Activated naive CD8-positive, alpha-beta T cell (primary cell): Measurements from ENCODE around the gene CAMTA1.

Experiments
- H3K27ac Mint-ChIP-seq: one replicate; pipeline ENCODE4 v1.8.0; 2021; ENCODE audit warnings: mixed read lengths
- H3K27me3 Mint-ChIP-seq: one replicate; pipeline ENCODE4 v1.8.0; 2021; ENCODE audit warnings: mixed read lengths
- H3K36me3 Mint-ChIP-seq: one replicate; pipeline ENCODE4 v1.8.0; 2021; ENCODE audit warnings: mixed read lengths
- H3K4me1 Mint-ChIP-seq: one replicate; pipeline ENCODE4 v1.8.0; 2021; ENCODE audit warnings: low read depth, mixed read lengths
- H3K4me3 Mint-ChIP-seq: one replicate; pipeline ENCODE4 v1.8.0; 2021; ENCODE audit warnings: mild to moderate bottlenecking, mixed read lengths
- H3K9me3 Mint-ChIP-seq: one replicate; pipeline ENCODE4 v1.8.0; 2021; ENCODE audit warnings: low read depth, mixed read lengths

CAMTA1 gene

GRCh38 chr1:7422966-7423365 lies 637.7 kb downstream of the CAMTA1 start:
- no peaks in the 10 kb centered on the region for H3K36me3 Mint-ChIP-seq
- H3K4me3 Mint-ChIP-seq, result no peak overlapping the region
- peaks cover 3% of the 10 kb centered on the region for H3K27me3 Mint-ChIP-seq
- no peak overlapping the region for H3K27ac Mint-ChIP-seq
- no peaks in the 10 kb centered on the region for H3K9me3 Mint-ChIP-seq
- H3K4me1 Mint-ChIP-seq, result no peaks in the 10 kb centered on the region

DNA sequence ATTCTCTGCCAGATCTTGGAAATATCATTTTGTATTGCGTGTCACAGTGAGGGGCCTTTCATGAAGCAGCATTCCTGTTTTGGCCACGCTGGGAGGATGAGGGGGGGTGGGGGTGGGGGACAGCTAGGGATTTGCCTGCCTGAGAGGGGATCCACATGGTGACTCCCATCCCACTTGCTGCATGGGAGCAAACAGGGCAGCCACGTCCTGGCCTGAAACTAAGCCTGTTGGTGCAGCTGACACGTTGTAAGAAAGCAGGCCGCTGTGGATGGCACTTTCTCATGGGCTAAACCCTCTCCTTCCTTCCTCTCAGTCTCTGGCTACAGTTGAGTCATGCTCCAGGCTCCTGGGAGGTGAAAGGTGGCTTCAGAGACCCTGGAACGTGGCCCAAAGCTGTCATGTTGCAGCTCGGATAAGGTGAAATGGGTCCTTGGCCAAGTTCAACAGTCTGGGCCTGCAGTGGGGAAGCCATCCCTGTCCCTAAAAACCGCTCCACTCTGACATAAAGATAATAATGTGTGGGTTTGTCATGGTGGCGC lies 639.2 kb downstream of the CAMTA1 start:
- Mint-ChIP-seq H3K36me3 (no peaks in the 10 kb centered on the region), H3K9me3 (no peaks in the 10 kb centered on the region)

GRCh38 chr1:7425229-7425628 lies 640.0 kb downstream of the CAMTA1 start:
- H3K4me3 Mint-ChIP-seq, result no peak overlapping the region
- H3K27me3 Mint-ChIP-seq, result peaks cover 1% of the 10 kb centered on the region
- no peak overlapping the region for H3K27ac Mint-ChIP-seq
- no peaks in the 10 kb centered on the region for H3K4me1 Mint-ChIP-seq
- no peaks in the 10 kb centered on the region for H3K36me3 Mint-ChIP-seq
- no peaks in the 10 kb centered on the region for H3K9me3 Mint-ChIP-seq

More for the DNA sequence above, 639.2 kb downstream of the CAMTA1 start:
- no peak overlapping the region for H3K27ac Mint-ChIP-seq
- no peaks in the 10 kb centered on the region for H3K4me1 Mint-ChIP-seq
- peaks cover 3% of the 10 kb centered on the region for H3K27me3 Mint-ChIP-seq
- no peak overlapping the region for H3K4me3 Mint-ChIP-seq

GRCh38 chr1:7425771-7426170 lies 640.5 kb downstream of the CAMTA1 start:
- Mint-ChIP-seq H3K36me3 (no peaks in the 10 kb centered on the region), H3K4me1 (no peaks in the 10 kb centered on the region), H3K27ac (no peak overlapping the region), H3K4me3 (no peak overlapping the region), H3K27me3 (no peaks in the 10 kb centered on the region), H3K9me3 (no peaks in the 10 kb centered on the region)

GRCh38 chr1:7426780-7427604 lies 641.7 kb downstream of the CAMTA1 start:
- no peaks in the 10 kb centered on the region for H3K4me1 Mint-ChIP-seq
- no peaks in the 10 kb centered on the region for H3K27me3 Mint-ChIP-seq
- H3K36me3 Mint-ChIP-seq, result no peaks in the 10 kb centered on the region
- H3K9me3 Mint-ChIP-seq, result no peaks in the 10 kb centered on the region
- H3K27ac Mint-ChIP-seq, result no peak overlapping the region
- H3K4me3 Mint-ChIP-seq, result no peak overlapping the region

GRCh38 chr1:7427605-7428300 lies 642.5 kb downstream of the CAMTA1 start:
- Mint-ChIP-seq H3K9me3 (no peaks in the 10 kb centered on the region), H3K27me3 (no peaks in the 10 kb centered on the region), H3K36me3 (no peaks in the 10 kb centered on the region), H3K4me1 (no peaks in the 10 kb centered on the region), H3K4me3 (no peak overlapping the region), H3K27ac (no peak overlapping the region)

GRCh38 chr1:7429290-7429689 lies 644.0 kb downstream of the CAMTA1 start:
- no peak overlapping the region for H3K27ac Mint-ChIP-seq

DNA sequence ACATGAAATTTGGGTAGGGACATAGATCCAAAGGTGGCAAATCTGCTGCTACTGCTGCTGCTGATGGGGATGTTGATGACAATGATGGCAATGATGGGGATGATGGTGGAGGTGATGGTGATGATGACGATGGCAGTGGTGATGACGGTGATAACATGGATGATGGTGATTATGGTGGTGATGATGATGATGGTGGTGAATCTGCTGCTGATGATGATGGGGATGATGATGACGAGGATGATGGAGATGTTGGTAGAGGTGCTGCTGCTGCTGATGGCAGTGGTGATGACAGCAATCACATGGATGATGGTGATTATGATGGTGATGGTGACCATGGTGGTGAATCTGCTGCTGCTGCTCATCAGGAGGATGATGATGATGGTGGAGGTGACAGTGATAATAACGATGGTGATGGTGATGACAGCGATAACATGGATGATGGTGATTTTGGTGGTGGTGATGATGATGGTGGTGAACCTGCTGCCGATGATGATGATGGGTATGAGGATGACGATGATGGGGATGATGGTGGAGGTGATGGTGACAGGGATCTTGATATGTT lies 644.9 kb downstream of the CAMTA1 start:
- Mint-ChIP-seq H3K27me3 (no peaks in the 10 kb centered on the region), H3K36me3 (no peaks in the 10 kb centered on the region), H3K4me1 (no peaks in the 10 kb centered on the region), H3K4me3 (no peak overlapping the region), H3K27ac (no peak overlapping the region), H3K9me3 (peaks cover 4% of the 10 kb centered on the region)

More at GRCh38 chr1:7429290-7429689, 644.0 kb downstream of the CAMTA1 start:
- H3K9me3 Mint-ChIP-seq, result peaks cover 2% of the 10 kb centered on the region
- H3K4me3 Mint-ChIP-seq, result no peak overlapping the region
- no peaks in the 10 kb centered on the region for H3K4me1 Mint-ChIP-seq
- no peaks in the 10 kb centered on the region for H3K36me3 Mint-ChIP-seq
- H3K27me3 Mint-ChIP-seq, result no peaks in the 10 kb centered on the region

- Mint-ChIP-seq H3K27ac (no peak overlapping the region), H3K9me3 (peaks cover 4% of the 10 kb centered on the region), H3K4me1 (no peaks in the 10 kb centered on the region), H3K27me3 (no peaks in the 10 kb centered on the region), H3K4me3 (no peak overlapping the region), H3K36me3 (no peaks in the 10 kb centered on the region)
Observed at GRCh38 chr1:7430691-7431090, 645.4 kb downstream of the CAMTA1 start.

DNA sequence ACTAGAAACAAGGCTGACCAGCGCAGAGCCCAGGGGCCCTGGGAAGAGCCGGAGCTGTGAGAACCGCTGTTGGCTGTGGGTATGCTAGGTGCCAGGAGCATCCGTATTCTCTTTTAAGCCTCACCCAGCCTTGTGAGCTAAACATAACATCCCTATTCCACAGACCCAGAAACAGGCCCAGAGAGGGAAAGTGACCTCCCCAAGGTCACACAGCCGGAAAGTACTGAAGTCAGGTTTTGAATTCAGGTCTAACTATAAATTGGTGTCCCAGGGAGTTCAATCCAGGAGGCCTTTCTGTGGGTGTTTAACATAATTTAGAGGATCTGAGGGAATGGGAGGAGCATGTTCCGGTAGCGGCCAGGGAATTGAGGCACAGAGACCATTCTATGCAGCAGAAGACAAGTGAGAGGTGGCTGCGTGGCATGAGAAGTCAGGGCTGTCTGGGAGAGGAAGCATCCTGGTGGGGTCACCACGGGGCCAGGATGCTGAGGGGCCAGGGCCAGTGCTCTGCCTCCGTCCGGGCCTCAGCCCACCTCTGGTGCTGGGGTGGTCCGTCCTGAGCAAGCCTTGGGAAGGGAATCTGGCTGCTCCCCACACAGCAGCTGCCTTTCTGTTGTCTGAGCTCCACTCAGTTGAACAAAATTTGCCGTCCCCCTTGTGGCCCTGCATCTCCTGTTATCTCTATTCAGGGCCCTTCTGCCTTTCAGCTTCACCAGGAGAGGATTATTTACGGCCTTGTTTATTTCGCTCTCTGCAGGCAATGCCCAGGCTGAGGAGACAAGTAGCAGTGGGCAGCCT lies 647.0 kb downstream of the CAMTA1 start:
- Mint-ChIP-seq H3K4me3 (no peak overlapping the region), H3K4me1 (no peaks in the 10 kb centered on the region)

DNA sequence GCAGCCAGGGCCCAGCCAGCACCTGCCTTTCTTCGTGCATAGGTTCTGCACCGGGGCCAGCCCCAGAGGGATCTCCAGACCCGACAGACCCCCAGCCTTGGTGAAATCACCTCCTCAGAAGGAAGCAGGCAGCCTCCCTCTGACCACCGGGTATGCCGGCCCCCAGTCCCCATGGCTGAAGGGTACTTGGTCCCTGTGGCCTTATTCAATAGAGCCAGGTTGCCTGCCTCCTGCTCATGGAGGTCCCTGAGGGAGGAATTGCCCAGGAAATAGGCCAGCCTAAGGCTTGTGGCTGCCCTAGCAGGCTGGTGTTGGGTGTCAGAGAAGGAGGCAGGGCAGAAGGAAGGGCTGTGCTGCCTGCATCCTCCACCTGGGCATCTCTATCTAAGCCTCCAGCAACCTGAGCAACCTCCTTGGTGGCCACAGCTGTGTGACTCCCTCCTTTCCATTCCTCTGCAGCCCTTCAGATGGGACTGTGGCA lies 647.7 kb downstream of the CAMTA1 start:
- Mint-ChIP-seq H3K9me3 (peaks cover 4% of the 10 kb centered on the region), H3K27ac (no peak overlapping the region), H3K4me1 (no peaks in the 10 kb centered on the region), H3K27me3 (no peaks in the 10 kb centered on the region), H3K4me3 (no peak overlapping the region), H3K36me3 (no peaks in the 10 kb centered on the region)

More for the DNA sequence above, 647.0 kb downstream of the CAMTA1 start:
- Mint-ChIP-seq H3K27me3 (no peaks in the 10 kb centered on the region), H3K36me3 (no peaks in the 10 kb centered on the region), H3K9me3 (peaks cover 4% of the 10 kb centered on the region), H3K27ac (no peak overlapping the region)

GRCh38 chr1:7434566-7434965 lies 649.3 kb downstream of the CAMTA1 start:
- no peak overlapping the region for H3K4me3 Mint-ChIP-seq
- H3K4me1 Mint-ChIP-seq, result no peaks in the 10 kb centered on the region
- H3K27ac Mint-ChIP-seq, result no peak overlapping the region
- H3K27me3 Mint-ChIP-seq, result no peaks in the 10 kb centered on the region
- H3K36me3 Mint-ChIP-seq, result no peaks in the 10 kb centered on the region
- H3K9me3 Mint-ChIP-seq, result peaks cover 4% of the 10 kb centered on the region

GRCh38 chr1:7435276-7436055 lies 650.2 kb downstream of the CAMTA1 start:
- Mint-ChIP-seq H3K27me3 (no peaks in the 10 kb centered on the region), H3K27ac (no peak overlapping the region), H3K4me1 (no peaks in the 10 kb centered on the region), H3K4me3 (no peak overlapping the region), H3K9me3 (peaks cover 4% of the 10 kb centered on the region), H3K36me3 (no peaks in the 10 kb centered on the region)
